Peyer's patch (tissue), 4 donors: ENCODE results near the gene CCDC192.

Experiments used
- POLR2A ChIP-seq, 2 donors: fragments of 450-650 bp; IDR thresholded peaks; one replicate each; pipeline ENCODE4 v1.5.1; 2017; ENCODE audit warnings: antibody characterized with exemption in 2 of 2, mild to moderate bottlenecking in 2 of 2, moderate library complexity in 2 of 2
- TF ChIP-seq, protein P1 (sequence below), 6 experiments: fragments of 450-650 bp in 4 of 6; fragments of 200-600 bp in 2 of 6; sonication (generic) in 1 of 6; IDR thresholded peaks; one replicate each; pipeline ENCODE4 v1.5.1; 2017 to 2019; ENCODE audit warnings: antibody characterized with exemption in 6 of 6, mild to moderate bottlenecking in 3 of 6, moderate library complexity in 1 of 6

DNA sequence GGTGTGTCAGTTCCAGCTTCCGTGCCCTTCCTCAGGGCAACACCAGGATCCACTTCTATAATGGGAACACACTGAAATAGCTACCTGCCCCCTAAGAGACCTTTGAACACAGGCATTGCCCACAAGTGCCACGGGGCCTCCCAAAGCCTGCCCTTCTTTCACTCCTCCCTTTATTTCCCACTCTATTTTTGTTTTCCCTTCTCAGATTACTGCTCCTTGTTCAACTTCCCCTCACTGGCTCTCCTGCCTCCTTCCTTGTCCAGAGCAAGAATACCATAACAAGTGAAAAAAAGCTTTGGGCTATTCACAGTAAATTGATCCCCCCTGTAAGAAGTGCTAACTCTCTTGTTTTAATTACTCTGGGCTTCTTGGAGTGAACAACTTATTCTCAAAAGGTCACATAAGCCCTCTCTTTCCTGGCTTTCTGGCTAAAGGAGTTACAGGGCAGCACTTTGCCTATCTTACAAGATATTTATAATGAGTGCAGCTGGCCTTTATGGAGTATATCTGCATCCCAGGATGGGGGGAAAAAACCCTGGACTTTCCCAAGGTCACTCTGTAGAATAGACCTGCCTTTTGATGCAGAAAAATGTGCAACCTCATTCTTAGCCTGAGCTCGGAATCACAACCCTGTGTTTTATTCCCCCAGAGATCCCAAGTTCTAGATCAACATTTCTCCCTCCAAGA lies 43.0 kb upstream of the CCDC192 start:
- TF ChIP-seq, protein P1, sequence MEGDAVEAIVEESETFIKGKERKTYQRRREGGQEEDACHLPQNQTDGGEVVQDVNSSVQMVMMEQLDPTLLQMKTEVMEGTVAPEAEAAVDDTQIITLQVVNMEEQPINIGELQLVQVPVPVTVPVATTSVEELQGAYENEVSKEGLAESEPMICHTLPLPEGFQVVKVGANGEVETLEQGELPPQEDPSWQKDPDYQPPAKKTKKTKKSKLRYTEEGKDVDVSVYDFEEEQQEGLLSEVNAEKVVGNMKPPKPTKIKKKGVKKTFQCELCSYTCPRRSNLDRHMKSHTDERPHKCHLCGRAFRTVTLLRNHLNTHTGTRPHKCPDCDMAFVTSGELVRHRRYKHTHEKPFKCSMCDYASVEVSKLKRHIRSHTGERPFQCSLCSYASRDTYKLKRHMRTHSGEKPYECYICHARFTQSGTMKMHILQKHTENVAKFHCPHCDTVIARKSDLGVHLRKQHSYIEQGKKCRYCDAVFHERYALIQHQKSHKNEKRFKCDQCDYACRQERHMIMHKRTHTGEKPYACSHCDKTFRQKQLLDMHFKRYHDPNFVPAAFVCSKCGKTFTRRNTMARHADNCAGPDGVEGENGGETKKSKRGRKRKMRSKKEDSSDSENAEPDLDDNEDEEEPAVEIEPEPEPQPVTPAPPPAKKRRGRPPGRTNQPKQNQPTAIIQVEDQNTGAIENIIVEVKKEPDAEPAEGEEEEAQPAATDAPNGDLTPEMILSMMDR (IDR thresholded peaks at IDR 0.05), result no peak
- TF ChIP-seq POLR2A (IDR thresholded peaks at IDR 0.05), result no peak
